A673 (cell line): ENCODE data around the gene UMAD1. TPM values are rescaled to one million over a fixed set of nuclear protein-coding genes. Genes with fewer than 3 reads are reported as not detected.
"Not testable (repeated sequence)": the region's sequence is repeated elsewhere in the genome, so short reads cannot be mapped to it uniquely, and the experiment has no call there.

ENCODE experiments used
- BruUV-seq: library from RNA; stranded (reverse); fragments of 400-500 nt; replicated peaks from 2 replicates; lab custom pipeline; 2021; lab: Mats Ljungman, UMichigan
- CTCF ChIA-PET: fragments of 300-600 bp; sonication (Branson Sonifier 250); formaldehyde crosslinking; loops from one replicate; lab custom pipeline; 2022; ENCODE audit warnings: antibody characterized with exemption; lab: Charles Lee
- POLR2A ChIA-PET: fragments of 300-600 bp; sonication (Branson Sonifier 250); formaldehyde crosslinking; loops from one replicate; lab custom pipeline; 2022; ENCODE audit warnings: antibody characterized with exemption; ENCODE audit not compliant: low non-redundant PET; lab: Charles Lee
- DNase-seq: peaks from one replicate; pipeline ENCODE4 v3.0.0-alpha.2; 2015; ENCODE audit warnings: low spot score
- H3K27ac ChIP-seq: fragments of 200-600 bp; sonication (generic); 2 replicates; pipeline ENCODE4 v1.5.1; 2016; ENCODE audit warnings: mixed run types, low read depth, mild to moderate bottlenecking, mixed read lengths, antibody characterized with exemption, low read length; ENCODE audit not compliant: poor library complexity, severe bottlenecking
- H3K27me3 ChIP-seq: fragments of 200-600 bp; sonication (generic); replicated peaks from 2 replicates; pipeline ENCODE4 v1.6.1; 2017; ENCODE audit warnings: mixed run types, low read depth, mild to moderate bottlenecking, mixed read lengths, antibody characterized with exemption, low read length; ENCODE audit not compliant: insufficient read depth, poor library complexity
- H3K36me3 ChIP-seq: fragments of 200-600 bp; sonication (generic); 2 replicates; pipeline ENCODE4 v1.6.1; 2016; ENCODE audit warnings: mixed run types, mild to moderate bottlenecking, mixed read lengths, antibody characterized with exemption, low read length; ENCODE audit not compliant: insufficient read depth, poor library complexity, severe bottlenecking
- H3K4me1 ChIP-seq: fragments of 200-600 bp; sonication (generic); 2 replicates; pipeline ENCODE4 v1.6.1; 2017; ENCODE audit warnings: mixed run types, mild to moderate bottlenecking, mixed read lengths, antibody characterized with exemption, low read length; ENCODE audit not compliant: insufficient read depth, poor library complexity, severe bottlenecking
- H3K4me3 ChIP-seq: fragments of 200-600 bp; sonication (generic); 2 replicates; pipeline ENCODE4 v1.5.1; 2016; ENCODE audit warnings: low read depth, mixed run types, mild to moderate bottlenecking, mixed read lengths, low read length; ENCODE audit not compliant: poor library complexity, severe bottlenecking
- H3K9me3 ChIP-seq: fragments of 200-600 bp; sonication (generic); 2 replicates; pipeline ENCODE4 v1.6.1; 2016; ENCODE audit warnings: mixed run types, low read depth, mild to moderate bottlenecking, mixed read lengths, antibody characterized with exemption, low read length; ENCODE audit not compliant: poor library complexity, severe bottlenecking
- EZH2 ChIP-seq: fragments of 200-600 bp; sonication (generic); IDR thresholded peaks from 2 replicates; pipeline ENCODE4 v1.6.1; 2017; ENCODE audit warnings: borderline replicate concordance, low read depth, mild to moderate bottlenecking, mixed read lengths, antibody characterized with exemption, low read length; ENCODE audit not compliant: poor library complexity, severe bottlenecking
- intact Hi-C: fragments of 100-400 bp; cut with micrococcal nuclease; formaldehyde crosslinking; loops from one replicate; pipeline ENCODE4 v1.10.0; 2022; ENCODE audit not compliant: unreplicated experiment
- total RNA-seq: library from RNA; stranded (reverse); gene quantifications from 2 replicates; pipeline ENCODE4 v1.2.3, GENCODE V29; 2021
- TF ChIP-seq, protein P1 (sequence below): fragments of 300-800, 200-600 bp; sonication (generic); conservative IDR thresholded peaks from 2 replicates; pipeline ENCODE4 v1.5.1; 2017; ENCODE audit warnings: low read depth, mild to moderate bottlenecking, antibody characterized with exemption, low read length, moderate library complexity, mixed read lengths

Gene UMAD1
- total RNA-seq, 1 experiment from 2014 or later, result 13.5 TPM

DNA sequence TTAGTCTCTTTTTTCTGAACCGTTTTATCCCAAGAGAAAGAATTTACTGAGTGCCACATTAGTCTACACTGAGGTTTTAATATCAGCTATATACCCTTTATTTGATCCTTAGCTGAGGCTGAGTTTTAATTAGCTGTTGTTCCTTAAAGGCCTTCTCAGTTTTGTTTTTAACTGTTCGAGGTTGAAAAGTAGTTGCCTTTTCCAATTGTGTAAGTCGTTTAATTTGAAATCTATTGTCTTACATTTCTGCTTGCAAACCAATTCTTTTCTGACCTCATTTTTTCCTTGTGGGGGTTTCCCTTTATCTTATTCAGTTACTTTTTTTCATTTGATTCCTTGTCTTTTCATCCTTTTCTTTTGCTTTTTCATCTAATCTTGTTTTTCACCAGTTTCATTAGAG, 30.8 kb downstream of the UMAD1 start:
- no peaks in the 10 kb centered on the region for H3K27me3 ChIP-seq
- no TSS peak for BruUV-seq
- intact Hi-C loops, result no loop called here
- H3K27ac ChIP-seq, result no peak overlapping the region
- H3K4me3 ChIP-seq, result no peak overlapping the region
- DNase-seq, result no peak
- no peak for TF ChIP-seq EZH2
- H3K4me1 ChIP-seq, result no peaks in the 10 kb centered on the region
- ChIA-PET CTCF (no interaction called here), POLR2A (no interaction called here)
- no peaks in the 10 kb centered on the region for H3K36me3 ChIP-seq
- no peaks in the 10 kb centered on the region for H3K9me3 ChIP-seq

- no peaks in the 10 kb centered on the region for H3K9me3 ChIP-seq
- no TSS peak for BruUV-seq
- H3K4me3 ChIP-seq, result no peak overlapping the region
- no peak overlapping the region for H3K27ac ChIP-seq
- TF ChIP-seq, protein P1, sequence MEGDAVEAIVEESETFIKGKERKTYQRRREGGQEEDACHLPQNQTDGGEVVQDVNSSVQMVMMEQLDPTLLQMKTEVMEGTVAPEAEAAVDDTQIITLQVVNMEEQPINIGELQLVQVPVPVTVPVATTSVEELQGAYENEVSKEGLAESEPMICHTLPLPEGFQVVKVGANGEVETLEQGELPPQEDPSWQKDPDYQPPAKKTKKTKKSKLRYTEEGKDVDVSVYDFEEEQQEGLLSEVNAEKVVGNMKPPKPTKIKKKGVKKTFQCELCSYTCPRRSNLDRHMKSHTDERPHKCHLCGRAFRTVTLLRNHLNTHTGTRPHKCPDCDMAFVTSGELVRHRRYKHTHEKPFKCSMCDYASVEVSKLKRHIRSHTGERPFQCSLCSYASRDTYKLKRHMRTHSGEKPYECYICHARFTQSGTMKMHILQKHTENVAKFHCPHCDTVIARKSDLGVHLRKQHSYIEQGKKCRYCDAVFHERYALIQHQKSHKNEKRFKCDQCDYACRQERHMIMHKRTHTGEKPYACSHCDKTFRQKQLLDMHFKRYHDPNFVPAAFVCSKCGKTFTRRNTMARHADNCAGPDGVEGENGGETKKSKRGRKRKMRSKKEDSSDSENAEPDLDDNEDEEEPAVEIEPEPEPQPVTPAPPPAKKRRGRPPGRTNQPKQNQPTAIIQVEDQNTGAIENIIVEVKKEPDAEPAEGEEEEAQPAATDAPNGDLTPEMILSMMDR, result no peak
- no peak for TF ChIP-seq EZH2
- intact Hi-C loops, result no loop called here
- no peaks in the 10 kb centered on the region for H3K36me3 ChIP-seq
- no peaks in the 10 kb centered on the region for H3K4me1 ChIP-seq
- ChIA-PET POLR2A (no interaction called here), CTCF (no interaction called here)
- no peaks in the 10 kb centered on the region for H3K27me3 ChIP-seq
- no peak for DNase-seq
These were observed 32.1 kb downstream of the UMAD1 start for GRCh38 chr7:7672545-7673239.

- H3K4me1 ChIP-seq, result no peaks in the 10 kb centered on the region
- no TSS peak for BruUV-seq
- H3K27ac ChIP-seq, result no peak overlapping the region
- no peak overlapping the region for H3K4me3 ChIP-seq
- POLR2A ChIA-PET, result no interaction called here
- TF ChIP-seq, protein P1, result no peak
- TF ChIP-seq EZH2, result no peak
- intact Hi-C loops, result no loop called here
- no peak for DNase-seq
- no peaks in the 10 kb centered on the region for H3K9me3 ChIP-seq
- H3K36me3 ChIP-seq, result no peaks in the 10 kb centered on the region
- H3K27me3 ChIP-seq, result no peaks in the 10 kb centered on the region
- CTCF ChIA-PET, result no interaction called here
These were observed 32.6 kb downstream of the UMAD1 start for GRCh38 chr7:7673240-7673550.

GRCh38 chr7:7675686-7676085, 35.1 kb downstream of the UMAD1 start:
- Histone ChIP-seq H3K4me3 (no peak overlapping the region), H3K27ac (no peak overlapping the region), H3K4me1 (no peaks in the 10 kb centered on the region), H3K9me3 (no peaks in the 10 kb centered on the region), H3K27me3 (no peaks in the 10 kb centered on the region), H3K36me3 (no peaks in the 10 kb centered on the region)
- intact Hi-C loops, result no loop called here
- no peak for DNase-seq
- BruUV-seq, result no TSS peak
- ChIA-PET CTCF (no interaction called here), POLR2A (no interaction called here)
- TF ChIP-seq, protein P1, result no peak
- TF ChIP-seq EZH2, result no peak

GRCh38 chr7:7679640-7680039, 39.1 kb downstream of the UMAD1 start:
- H3K36me3 ChIP-seq, H3K4me3 ChIP-seq, CTCF ChIA-PET, H3K4me1 ChIP-seq, POLR2A ChIA-PET, BruUV-seq, H3K9me3 ChIP-seq, H3K27me3 ChIP-seq, H3K27ac ChIP-seq: not testable (repeated sequence)
- DNase-seq, result peak; percentile 18
- intact Hi-C loops, result loop anchor here (5.0 to 10.0 kb wide), 3 partner anchors 285 to 618 kb away; partner anchors contain the start of gene GLCCI1
